GM18861 (cell line): ENCODE results near the gene HCLS1.

Source experiments
- ATAC-seq: cut with Tn5 transposase; IDR thresholded peaks from one replicate; pipeline ENCODE4 v1.9.1; 2021; ENCODE audit not compliant: unreplicated experiment

The HCLS1 gene

GRCh38 chr3:121658716-121659435, 1.8 kb downstream of the HCLS1 start:
- ATAC-seq: no peak

- ATAC-seq: peak; percentile 71
Measured at GRCh38 chr3:121654493-121655385, 6.0 kb downstream of the HCLS1 start.

GRCh38 chr3:121651684-121652083, 9.0 kb downstream of the HCLS1 start:
- ATAC-seq: no peak

DNA sequence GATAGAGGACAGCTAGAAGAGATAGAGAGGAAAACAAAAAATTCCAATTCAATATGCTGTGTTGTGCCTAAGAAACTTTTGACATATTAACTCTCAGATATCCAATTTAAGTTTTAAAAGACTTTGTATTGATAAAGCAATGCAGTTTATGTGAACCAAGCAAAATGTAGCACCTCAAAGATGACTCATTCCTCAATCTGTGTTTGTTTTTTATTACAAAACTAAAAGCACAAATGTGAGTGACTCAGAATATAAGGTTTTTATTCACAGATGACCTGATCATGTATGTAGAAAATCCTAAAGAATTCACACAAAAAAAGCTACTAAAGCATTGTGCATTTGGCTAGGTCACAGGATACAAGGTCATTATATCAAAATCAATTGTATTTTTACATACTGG, 11.1 kb downstream of the HCLS1 start:
- no peak for ATAC-seq

DNA sequence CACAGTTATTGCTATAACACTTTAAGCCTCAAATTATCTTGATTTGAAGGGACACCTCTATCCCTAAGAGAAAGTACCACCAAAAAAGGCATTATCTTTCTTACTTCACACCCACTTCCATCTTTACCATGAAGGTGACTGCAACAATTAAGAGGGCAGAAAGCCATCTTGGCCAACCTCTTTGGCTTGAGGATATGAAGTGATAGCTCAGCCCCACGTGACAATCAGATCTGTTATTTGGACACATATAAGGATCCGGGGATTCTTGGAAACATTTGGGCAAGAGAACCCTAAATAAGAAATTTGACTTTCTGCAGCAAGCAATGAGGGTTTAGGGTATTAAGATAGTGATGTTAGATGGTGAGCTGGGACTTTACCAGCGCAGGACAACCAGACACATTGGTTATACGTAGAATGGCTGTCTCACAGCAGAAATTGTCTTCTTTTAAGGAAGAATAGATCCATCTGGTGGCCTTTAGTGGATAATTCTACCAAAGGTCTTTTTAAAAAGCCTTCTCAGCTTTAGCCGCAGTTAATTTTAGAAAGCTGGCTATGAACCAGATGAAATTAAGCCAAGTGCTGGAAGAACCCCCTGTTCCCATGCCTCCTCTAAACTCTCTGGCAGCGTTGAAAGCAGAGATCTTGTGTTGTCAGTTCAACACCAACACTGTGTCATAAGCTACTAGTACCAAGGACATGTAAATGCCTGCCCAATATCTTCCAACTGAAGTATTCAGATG, 12.3 kb downstream of the HCLS1 start:
- ATAC-seq: no peak

GRCh38 chr3:121645054-121645453, 15.6 kb downstream of the HCLS1 start:
- ATAC-seq: no peak

GRCh38 chr3:121642601-121643314, 17.9 kb downstream of the HCLS1 start:
- ATAC-seq: no peak

GRCh38 chr3:121641127-121641526, 19.6 kb downstream of the HCLS1 start:
- no peak for ATAC-seq

- no peak for ATAC-seq
Measured at GRCh38 chr3:121637922-121638321, 22.8 kb downstream of the HCLS1 start.

GRCh38 chr3:121630355-121630754, 30.3 kb downstream of the HCLS1 start:
- ATAC-seq: no peak

DNA sequence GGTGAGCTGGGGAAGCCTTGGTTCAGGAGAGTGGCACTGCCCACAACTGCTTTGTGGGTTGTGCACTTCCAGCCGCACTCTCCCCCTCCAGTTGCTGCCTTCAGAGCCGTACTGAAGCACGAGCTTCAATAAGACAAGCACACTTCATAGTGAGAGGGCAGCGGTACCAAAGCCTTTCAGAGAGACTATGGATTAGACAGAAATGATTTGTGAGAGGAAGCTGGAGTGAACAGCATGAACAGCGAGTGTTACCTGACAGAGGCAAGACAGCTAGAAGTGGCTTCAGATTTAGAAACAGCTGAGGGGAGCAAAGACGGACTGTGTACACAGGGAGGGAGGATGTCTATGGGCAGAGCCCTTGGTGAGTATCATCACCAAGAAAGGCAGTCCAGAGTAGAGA, 31.1 kb downstream of the HCLS1 start:
- ATAC-seq: no peak

GRCh38 chr3:121627622-121628021, 33.1 kb downstream of the HCLS1 start:
- no peak for ATAC-seq

DNA sequence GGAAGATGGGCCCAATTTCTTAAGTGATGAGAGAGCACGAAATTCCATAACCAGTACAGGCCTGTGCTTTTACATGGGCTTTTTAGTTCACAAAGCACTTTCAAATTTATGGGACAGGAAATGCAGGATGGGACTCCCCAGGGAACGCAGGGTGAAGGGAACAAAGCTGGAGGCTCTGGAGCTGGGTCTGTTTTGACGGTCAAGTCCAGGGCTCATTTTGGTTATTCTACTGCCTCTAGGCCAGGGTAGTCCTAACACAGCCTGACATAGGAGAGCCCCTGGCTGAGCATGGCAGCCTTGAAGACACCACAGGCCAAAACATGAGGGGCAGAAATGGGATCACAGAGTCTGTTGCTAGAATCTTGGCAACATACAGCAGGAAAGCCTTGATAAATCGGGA, 33.5 kb downstream of the HCLS1 start:
- ATAC-seq: no peak

DNA sequence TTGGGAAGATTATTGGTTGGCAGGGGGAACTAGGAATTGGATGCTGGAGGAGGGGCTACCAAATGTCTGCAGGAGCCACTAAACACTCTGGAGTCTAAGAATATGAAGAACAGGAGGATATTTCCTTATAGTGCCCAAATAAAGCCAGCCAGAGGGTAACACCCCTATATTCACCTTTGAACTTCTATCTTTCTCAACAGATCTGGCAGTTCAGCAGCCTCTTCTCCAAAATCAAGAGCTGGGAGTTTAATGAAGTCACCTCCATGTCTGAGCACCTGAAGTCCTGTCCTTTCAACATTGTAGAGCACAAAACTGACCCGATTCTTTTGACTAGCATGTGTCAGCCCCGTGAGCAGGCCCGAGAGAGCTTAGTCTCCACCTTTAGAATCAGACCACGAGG, 34.2 kb downstream of the HCLS1 start:
- no peak for ATAC-seq

GRCh38 chr3:121624147-121624899, 36.4 kb downstream of the HCLS1 start:
- no peak for ATAC-seq

- ATAC-seq: no peak
Measured at GRCh38 chr3:121621491-121621890, 39.2 kb downstream of the HCLS1 start.

GRCh38 chr3:121619691-121620090, 41.0 kb downstream of the HCLS1 start:
- no peak for ATAC-seq

DNA sequence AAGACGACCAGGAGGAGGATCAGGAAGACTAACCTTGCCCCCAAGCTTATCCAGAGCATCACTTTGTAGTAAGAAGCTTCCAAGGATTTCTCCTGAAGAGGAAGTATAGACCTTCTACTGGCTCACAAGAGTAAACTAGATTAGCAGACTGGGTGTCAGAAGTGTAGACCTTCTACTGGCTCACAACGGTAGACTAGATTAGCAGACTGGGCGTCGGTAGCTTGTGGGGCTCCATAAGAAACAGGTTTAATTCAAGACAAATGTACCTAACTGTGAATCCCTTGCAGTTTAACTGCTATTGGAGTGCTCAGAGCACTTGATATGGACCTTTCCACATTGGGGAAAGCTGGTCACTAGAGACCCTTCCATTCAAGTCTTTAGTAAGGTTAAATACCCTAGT, 54.6 kb downstream of the HCLS1 start:
- ATAC-seq: no peak

GRCh38 chr3:121604759-121605158, 55.9 kb downstream of the HCLS1 start:
- no peak for ATAC-seq

DNA sequence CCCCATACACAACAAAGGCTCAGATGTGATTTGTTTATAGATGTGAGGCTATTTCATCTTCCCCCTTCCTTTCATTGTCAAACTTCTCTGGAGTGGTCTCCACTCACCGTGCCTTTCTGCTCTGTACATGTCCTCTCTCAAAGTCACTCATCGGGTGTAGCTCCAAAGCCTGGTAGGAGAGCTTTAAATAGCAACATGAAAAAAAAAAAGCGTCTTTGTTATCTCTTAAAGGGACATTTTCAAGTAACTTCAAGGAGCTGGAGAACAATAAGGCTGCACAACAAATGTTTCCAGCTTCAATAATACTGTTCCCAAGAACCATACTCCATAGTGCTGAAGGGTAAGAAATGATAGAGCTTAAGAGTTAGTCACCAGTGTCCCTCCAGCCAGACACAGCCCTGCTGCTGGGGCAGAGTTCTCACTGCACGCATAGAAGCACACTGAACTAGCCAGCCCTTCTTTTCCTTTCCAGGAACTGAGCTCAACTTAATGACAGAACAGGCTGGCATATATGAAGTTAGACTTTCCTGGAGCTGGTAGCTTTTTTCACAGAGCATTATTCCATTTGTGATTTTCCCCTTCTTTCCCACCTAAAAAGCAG, 59.4 kb downstream of the HCLS1 start:
- no peak for ATAC-seq
